SK-N-SH treated with all-trans-retinoic acid at 6 μM for 48 hours (cell line): ENCODE results near the gene VTA1.

Experiments
- ATAC-seq: fragments of 200-7000 bp; cut with Tn5 transposase; 3 replicates; pipeline ENCODE4 v1.9.1; 2020; ENCODE audit warnings: mild to moderate bottlenecking, moderate library complexity
- BACH2 ChIP-seq: fragments of 250-450 bp; sonication (Bioruptor Pico); IDR thresholded peaks from 2 replicates; pipeline ENCODE4 v1.9.0; 2021; ENCODE audit warnings: mild to moderate bottlenecking, borderline replicate concordance
- CREB5 ChIP-seq: fragments of 250-450 bp; sonication (Bioruptor Pico); IDR thresholded peaks from 2 replicates; pipeline ENCODE4 v1.5.1; 2020; ENCODE audit warnings: low read depth, mild to moderate bottlenecking, moderate library complexity
- ESRRG ChIP-seq: fragments of 250-450 bp; sonication (Bioruptor Pico); IDR thresholded peaks from 2 replicates; pipeline ENCODE4 v1.6.1; 2021; ENCODE audit warnings: mild to moderate bottlenecking
- GLIS3 ChIP-seq: fragments of 250-450 bp; sonication (Bioruptor Pico); IDR thresholded peaks from 2 replicates; pipeline ENCODE4 v1.5.0; 2020; ENCODE audit warnings: mild to moderate bottlenecking, moderate library complexity
- ISL1 ChIP-seq: fragments of 250-450 bp; sonication (Bioruptor Pico); IDR thresholded peaks from 2 replicates; pipeline ENCODE4 v2.1.2; 2022; ENCODE audit warnings: mild to moderate bottlenecking, moderate library complexity
- POU6F1 ChIP-seq: fragments of 250-450 bp; sonication (Bioruptor Pico); IDR thresholded peaks from 2 replicates; pipeline ENCODE4 v1.8.0; 2021; ENCODE audit warnings: low read depth, mild to moderate bottlenecking, moderate library complexity, borderline replicate concordance
- RARB ChIP-seq: fragments of 250-450 bp; sonication (Bioruptor Pico); IDR thresholded peaks from 2 replicates; pipeline ENCODE4 v1.8.0; 2021; ENCODE audit warnings: mild to moderate bottlenecking, moderate library complexity
- SNAI2 ChIP-seq: fragments of 250-450 bp; sonication (Bioruptor Pico); IDR thresholded peaks from 2 replicates; pipeline ENCODE4 v1.5.0; 2020; ENCODE audit warnings: mild to moderate bottlenecking, moderate library complexity
- TCF4 ChIP-seq: fragments of 250-450 bp; sonication (Bioruptor Pico); IDR thresholded peaks from 2 replicates; pipeline ENCODE4 v1.8.0; 2021; ENCODE audit warnings: mild to moderate bottlenecking, moderate library complexity, borderline replicate concordance
- TOX ChIP-seq: fragments of 250-450 bp; sonication (Bioruptor Pico); IDR thresholded peaks from 2 replicates; pipeline ENCODE4 v1.8.0; 2021; ENCODE audit warnings: mild to moderate bottlenecking, moderate library complexity, borderline replicate concordance
- ZC3H10 ChIP-seq: fragments of 250-450 bp; sonication (Bioruptor Pico); IDR thresholded peaks from 2 replicates; pipeline ENCODE4 v1.5.1; 2021; ENCODE audit warnings: mild to moderate bottlenecking, moderate library complexity
- ZFP3 ChIP-seq: fragments of 250-450 bp; sonication (Bioruptor Pico); IDR thresholded peaks from 2 replicates; pipeline ENCODE4 v1.5.0; 2020; ENCODE audit warnings: mild to moderate bottlenecking, moderate library complexity
- ZNF70 ChIP-seq: fragments of 450-650 bp; formaldehyde crosslinking; IDR thresholded peaks from 2 replicates; pipeline ENCODE4 v1.5.0; 2020; ENCODE audit warnings: mild to moderate bottlenecking, moderate library complexity
- TF ChIP-seq, protein P1 (sequence below): fragments of 250-450 bp; sonication (Bioruptor Pico); IDR thresholded peaks from 2 replicates; pipeline ENCODE4 v1.5.0; 2020; ENCODE audit warnings: mild to moderate bottlenecking, moderate library complexity
- TF ChIP-seq, protein P2 (sequence below): fragments of 250-450 bp; sonication (Bioruptor Pico); IDR thresholded peaks from 2 replicates; pipeline ENCODE4 v1.8.0; 2020; ENCODE audit warnings: mild to moderate bottlenecking, moderate library complexity, borderline replicate concordance
- TF ChIP-seq, protein P3 (sequence below): fragments of 250-450 bp; sonication (Bioruptor Pico); IDR thresholded peaks from 2 replicates; pipeline ENCODE4 v1.5.1; 2021; ENCODE audit warnings: mild to moderate bottlenecking, moderate library complexity

VTA1 gene

GRCh38 chr6:142152746-142153145 lies 5.7 kb downstream of the VTA1 start:
- peak; percentile 63 for ATAC-seq
- no peak for TF ChIP-seq ESRRG
- TF ChIP-seq, protein P1, sequence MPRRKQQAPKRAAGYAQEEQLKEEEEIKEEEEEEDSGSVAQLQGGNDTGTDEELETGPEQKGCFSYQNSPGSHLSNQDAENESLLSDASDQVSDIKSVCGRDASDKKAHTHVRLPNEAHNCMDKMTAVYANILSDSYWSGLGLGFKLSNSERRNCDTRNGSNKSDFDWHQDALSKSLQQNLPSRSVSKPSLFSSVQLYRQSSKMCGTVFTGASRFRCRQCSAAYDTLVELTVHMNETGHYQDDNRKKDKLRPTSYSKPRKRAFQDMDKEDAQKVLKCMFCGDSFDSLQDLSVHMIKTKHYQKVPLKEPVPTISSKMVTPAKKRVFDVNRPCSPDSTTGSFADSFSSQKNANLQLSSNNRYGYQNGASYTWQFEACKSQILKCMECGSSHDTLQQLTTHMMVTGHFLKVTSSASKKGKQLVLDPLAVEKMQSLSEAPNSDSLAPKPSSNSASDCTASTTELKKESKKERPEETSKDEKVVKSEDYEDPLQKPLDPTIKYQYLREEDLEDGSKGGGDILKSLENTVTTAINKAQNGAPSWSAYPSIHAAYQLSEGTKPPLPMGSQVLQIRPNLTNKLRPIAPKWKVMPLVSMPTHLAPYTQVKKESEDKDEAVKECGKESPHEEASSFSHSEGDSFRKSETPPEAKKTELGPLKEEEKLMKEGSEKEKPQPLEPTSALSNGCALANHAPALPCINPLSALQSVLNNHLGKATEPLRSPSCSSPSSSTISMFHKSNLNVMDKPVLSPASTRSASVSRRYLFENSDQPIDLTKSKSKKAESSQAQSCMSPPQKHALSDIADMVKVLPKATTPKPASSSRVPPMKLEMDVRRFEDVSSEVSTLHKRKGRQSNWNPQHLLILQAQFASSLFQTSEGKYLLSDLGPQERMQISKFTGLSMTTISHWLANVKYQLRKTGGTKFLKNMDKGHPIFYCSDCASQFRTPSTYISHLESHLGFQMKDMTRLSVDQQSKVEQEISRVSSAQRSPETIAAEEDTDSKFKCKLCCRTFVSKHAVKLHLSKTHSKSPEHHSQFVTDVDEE (CRISPR knock-in tag): no peak
- TF ChIP-seq CREB5 (CRISPR knock-in tag): no peak
- no peak for TF ChIP-seq RARB (CRISPR knock-in tag)
- TF ChIP-seq BACH2 (CRISPR knock-in tag): no peak

DNA sequence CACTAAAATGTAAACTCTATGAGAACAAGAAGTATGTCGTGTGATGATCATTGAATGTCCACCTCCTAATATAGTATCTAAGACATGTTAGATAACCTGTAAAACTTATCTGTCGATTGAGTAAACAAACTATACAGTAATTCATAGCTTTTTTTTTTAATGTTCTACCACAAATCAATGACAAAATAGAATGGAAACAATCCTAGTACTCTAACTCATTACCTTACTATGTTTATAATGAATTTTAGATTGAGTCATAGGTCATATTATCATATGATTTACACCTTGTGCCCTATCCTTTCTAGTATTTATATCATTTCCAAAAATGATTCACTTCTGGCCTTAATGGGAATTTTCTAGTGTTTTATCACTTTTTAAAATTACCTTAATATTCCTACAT lies 6.1 kb downstream of the VTA1 start:
- ATAC-seq: no peak
- no peak for TF ChIP-seq ZNF70 (CRISPR knock-in tag)
- no peak for TF ChIP-seq TCF4
- no peak for TF ChIP-seq SNAI2
- TF ChIP-seq POU6F1 (CRISPR knock-in tag): no peak
- TF ChIP-seq ISL1 (CRISPR knock-in tag): no peak
- TF ChIP-seq TOX: no peak
- TF ChIP-seq, protein P2, sequence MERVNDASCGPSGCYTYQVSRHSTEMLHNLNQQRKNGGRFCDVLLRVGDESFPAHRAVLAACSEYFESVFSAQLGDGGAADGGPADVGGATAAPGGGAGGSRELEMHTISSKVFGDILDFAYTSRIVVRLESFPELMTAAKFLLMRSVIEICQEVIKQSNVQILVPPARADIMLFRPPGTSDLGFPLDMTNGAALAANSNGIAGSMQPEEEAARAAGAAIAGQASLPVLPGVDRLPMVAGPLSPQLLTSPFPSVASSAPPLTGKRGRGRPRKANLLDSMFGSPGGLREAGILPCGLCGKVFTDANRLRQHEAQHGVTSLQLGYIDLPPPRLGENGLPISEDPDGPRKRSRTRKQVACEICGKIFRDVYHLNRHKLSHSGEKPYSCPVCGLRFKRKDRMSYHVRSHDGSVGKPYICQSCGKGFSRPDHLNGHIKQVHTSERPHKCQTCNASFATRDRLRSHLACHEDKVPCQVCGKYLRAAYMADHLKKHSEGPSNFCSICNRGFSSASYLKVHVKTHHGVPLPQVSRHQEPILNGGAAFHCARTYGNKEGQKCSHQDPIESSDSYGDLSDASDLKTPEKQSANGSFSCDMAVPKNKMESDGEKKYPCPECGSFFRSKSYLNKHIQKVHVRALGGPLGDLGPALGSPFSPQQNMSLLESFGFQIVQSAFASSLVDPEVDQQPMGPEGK (CRISPR knock-in tag): no peak
- TF ChIP-seq, protein P3, sequence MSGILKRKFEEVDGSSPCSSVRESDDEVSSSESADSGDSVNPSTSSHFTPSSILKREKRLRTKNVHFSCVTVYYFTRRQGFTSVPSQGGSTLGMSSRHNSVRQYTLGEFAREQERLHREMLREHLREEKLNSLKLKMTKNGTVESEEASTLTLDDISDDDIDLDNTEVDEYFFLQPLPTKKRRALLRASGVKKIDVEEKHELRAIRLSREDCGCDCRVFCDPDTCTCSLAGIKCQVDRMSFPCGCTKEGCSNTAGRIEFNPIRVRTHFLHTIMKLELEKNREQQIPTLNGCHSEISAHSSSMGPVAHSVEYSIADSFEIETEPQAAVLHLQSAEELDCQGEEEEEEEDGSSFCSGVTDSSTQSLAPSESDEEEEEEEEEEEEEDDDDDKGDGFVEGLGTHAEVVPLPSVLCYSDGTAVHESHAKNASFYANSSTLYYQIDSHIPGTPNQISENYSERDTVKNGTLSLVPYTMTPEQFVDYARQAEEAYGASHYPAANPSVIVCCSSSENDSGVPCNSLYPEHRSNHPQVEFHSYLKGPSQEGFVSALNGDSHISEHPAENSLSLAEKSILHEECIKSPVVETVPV (CRISPR knock-in tag): no peak
- TF ChIP-seq BACH2 (CRISPR knock-in tag): no peak
- TF ChIP-seq GLIS3 (CRISPR knock-in tag): no peak

DNA sequence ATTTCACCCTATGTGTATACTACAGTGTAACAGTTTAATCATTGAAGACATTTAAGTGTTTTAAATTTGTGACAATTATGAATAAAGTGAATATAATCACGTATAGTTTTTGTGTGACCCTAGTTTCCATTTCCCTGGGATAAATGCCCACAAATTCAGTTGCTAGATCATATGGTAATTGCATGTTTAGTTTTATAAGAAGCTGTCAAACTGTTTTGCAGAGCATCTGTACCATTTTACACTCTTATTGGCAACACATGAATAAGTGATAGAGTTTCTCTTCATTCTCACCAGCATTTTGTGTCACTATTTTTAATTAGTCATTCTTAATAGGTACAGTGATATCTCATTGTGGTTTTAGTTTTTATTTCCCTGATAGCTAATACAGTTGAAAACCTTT lies 7.3 kb downstream of the VTA1 start:
- no peak for ATAC-seq
- no peak for TF ChIP-seq ESRRG

DNA sequence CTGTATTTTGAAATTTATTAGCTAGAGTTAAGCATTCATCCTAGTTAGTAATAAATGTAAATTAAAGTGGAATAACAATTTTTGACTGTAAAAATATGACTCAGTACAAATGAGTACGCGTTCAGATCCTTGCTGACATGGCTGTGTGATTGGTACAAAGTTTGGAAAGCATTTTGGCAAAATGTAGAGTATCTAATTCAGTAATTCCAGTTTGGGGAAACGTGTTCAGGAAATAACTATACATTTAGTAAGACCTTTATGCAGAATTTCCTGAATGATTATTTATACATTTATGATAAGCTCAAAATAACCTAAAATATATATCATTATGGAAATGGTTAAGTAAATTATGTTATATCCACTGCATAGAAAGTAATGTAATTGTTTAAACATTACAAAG lies 8.0 kb downstream of the VTA1 start:
- no peak for ATAC-seq
- TF ChIP-seq TOX (no peak), POU6F1 (CRISPR knock-in tag) (no peak), ZC3H10 (CRISPR knock-in tag) (no peak), ZNF70 (CRISPR knock-in tag) (no peak), ZFP3 (CRISPR knock-in tag) (no peak)
